Stimulated activated CD4-positive, alpha-beta T cell treated with anti-CD3 and anti-CD28 coated beads, Interleukin-12 subunit alpha, Interleukin-12 subunit beta, amount 100 ng/mL, for 48 hours (primary cell): ENCODE data around the gene RPSA.
"Not testable (repeated sequence)": the region's sequence is repeated elsewhere in the genome, so short reads cannot be mapped to it uniquely, and the experiment has no call there.

ENCODE experiments used
- DNase-seq, 3 donors: peaks; one replicate each; pipeline ENCODE4 v3.0.0-alpha.2; 2020; ENCODE audit warnings: low read depth in 2 of 3, low spot score in 1 of 3

RPSA gene

GRCh38 chr3:39388153-39388552 is 18.4 kb upstream of the RPSA start:
- no peak for DNase-seq

GRCh38 chr3:39388741-39389248 is 17.7 kb upstream of the RPSA start:
- DNase-seq, result no peak

GRCh38 chr3:39390181-39390580 is 16.3 kb upstream of the RPSA start:
- DNase-seq, result no peak

GRCh38 chr3:39396690-39397089 is 9.8 kb upstream of the RPSA start:
- DNase-seq, result no peak

DNA sequence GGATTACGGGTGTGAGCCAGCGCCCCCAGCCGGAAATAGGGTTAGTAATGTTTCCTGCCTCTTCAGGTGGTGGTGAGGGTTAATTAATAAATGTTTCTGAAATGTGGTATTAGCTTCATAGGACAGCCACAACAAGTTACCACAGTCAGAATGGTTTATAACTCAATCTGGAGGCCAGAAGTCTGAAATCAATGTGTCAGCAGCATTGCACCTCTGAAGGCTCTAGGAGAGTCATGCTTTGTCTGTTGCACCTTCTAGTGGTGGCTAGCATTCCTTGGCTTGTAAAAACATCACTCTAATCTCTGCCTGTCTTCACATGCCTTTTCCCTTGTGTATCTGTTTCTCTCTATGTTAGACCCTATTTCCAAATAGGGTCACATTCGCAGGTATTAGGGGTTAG is 7.8 kb upstream of the RPSA start:
- DNase-seq, result no peak

GRCh38 chr3:39401983-39402382 is 4.5 kb upstream of the RPSA start:
- DNase-seq, result no peak

- DNase-seq, result no peak
Observed at GRCh38 chr3:39404943-39405686, 1.4 kb upstream of the RPSA start.

- no peak for DNase-seq
Observed at GRCh38 chr3:39405687-39406367, 693 bp upstream of the RPSA start.

GRCh38 chr3:39407259-39407629 is 724 bp downstream of the RPSA start:
- DNase-seq, result no peak

DNA sequence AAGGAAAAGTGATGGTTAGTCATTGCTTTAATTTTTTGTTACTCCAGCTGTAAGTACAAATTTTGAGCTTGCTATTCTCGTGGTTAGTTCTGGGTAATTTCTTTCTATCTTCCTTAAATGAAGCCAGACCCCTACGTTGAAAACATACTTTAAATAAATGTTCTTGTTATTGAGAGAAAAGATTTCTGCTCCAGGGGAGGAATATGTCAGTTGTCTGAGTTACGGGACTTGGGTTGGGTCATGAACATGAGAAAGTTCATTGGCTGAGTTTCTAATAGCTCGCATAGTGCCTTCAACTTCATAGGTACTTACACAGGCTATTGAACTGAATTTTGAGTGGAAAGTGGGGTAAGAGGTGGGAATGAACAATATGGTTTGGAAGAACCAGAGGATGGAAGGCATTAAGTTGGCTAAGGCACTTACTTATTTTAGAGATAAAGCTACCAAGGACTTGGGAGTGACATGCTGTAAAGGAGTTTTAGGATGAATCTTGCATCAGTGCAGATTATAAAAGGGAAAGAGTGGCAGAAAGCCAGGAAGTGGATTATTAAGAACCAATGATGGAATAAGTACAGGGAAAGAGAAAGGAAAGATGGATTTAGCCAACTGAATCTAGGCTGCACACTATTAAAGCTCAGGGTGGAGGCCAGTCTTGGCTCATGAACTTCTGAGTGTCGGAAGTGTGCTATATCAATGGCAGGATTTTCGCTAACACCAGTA is 1.4 kb downstream of the RPSA start:
- DNase-seq, result no peak

GRCh38 chr3:39408493-39409372 is 2.2 kb downstream of the RPSA start:
- DNase-seq, result peak in 2 of 3 donors; percentile 42 to 60

DNA sequence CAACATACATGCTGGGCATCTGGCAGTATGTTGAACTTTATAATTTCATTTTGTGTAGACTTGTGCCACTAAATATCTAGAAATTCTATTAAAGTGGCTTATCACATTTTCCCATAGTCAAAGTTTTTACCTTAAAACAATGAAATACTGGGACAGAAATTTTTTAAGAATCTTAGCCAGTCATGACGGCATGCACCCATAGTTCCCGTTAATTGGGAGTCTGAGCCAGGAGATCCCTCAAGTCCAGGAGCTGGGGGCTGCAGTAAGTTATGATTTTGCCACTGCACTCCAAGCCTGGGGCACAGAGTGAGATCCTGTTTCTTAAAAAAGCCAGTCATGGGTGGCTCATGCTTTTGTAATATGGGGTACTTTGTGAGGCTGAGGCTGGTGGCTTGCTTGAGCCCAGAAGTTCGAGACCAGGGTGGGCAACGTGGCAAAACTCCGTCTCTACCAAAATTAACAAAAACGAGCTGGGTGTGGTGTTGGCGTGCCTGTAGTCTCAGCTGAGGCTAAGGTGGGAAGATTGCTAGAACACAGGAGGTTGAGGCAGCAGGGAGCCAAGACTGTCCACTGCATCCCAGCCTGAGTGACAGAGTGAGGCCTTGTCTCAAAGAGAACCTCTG is 3.1 kb downstream of the RPSA start:
- DNase-seq, result no peak

DNA sequence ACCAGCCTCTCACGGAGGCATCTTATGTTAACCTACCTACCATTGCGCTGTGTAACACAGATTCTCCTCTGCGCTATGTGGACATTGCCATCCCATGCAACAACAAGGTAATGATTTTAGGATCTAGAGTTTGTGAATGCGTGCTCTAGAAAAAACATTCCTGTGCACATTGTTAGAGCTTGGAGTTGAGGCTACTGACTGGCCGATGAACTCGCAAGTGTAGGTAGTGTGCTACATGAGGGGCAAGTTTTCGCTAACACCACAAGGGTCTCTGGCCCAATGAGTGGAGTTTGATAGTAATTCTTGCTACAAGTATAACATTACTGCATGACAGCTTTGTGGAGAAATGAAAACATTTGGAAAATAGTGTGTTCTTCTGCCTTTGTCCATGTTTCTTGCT is 4.4 kb downstream of the RPSA start:
- no peak for DNase-seq

DNA sequence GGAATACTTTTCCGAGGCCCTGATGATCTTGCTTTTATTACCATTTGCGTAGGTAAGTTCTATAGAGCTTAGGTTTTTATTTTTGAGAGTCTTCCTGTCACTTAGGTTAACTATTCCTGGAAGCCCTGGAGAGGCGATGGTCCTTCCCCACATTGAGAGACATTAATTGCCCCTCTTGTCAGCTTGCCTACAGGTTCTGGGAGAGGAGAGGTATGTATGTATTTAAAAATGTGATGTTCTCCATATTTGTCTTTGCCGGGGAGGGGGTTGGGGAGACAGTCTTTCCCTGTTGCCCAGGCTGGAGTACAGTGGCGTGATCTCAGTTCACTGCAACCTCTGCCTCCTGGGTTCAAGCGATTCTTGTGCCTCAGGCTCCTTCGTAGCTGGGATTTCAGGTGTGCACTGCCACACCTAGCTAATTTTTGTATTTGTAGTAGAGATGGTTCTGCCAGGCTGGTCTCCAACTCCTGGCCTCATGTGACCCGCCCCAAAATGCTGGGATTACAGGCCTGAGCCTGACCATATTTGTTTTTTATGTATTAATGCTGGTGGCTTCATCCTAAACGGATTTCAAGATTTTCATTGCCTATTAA is 6.2 kb downstream of the RPSA start:
- no peak for DNase-seq

DNA sequence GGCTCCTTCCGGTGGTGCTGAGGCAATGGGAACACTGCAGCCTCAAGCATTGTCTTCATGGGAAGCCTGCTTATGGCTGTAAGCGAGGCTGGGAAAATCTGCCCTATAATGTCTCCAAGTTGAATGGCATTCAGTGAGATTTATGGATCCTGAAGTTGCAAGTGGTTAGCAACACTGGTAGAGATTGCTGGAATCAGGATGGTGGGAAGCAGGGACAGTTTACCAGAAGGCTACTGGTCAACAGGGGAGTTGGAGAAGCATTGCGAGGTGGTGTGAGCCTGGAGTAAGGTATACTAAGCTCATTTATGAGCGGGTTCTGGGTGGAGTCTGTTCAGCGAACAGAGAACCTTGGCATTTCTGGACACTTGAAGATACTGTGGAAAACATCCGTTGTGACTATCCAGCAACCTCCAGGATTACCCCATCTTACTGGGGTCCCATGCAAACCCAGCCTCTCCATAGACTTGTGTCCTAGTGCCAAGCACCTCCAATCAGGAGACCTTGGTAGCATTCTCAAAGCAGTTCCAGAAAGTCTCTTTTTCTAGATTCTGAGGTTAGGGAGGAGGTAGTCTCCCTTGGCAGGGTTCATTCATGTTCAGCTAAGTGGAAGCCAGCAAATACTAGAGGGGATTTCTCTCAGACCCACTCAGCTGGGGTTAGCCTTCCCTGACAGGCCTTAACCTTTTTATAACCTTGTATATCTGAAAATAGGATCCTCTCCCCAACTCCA is 7.3 kb downstream of the RPSA start:
- peak in 1 of 3 donors; percentile 13 for DNase-seq

GRCh38 chr3:39414421-39414907 is 7.9 kb downstream of the RPSA start:
- no peak for DNase-seq

GRCh38 chr3:39415302-39415701 is 8.8 kb downstream of the RPSA start:
- peak in 1 of 3 donors; percentile 4 for DNase-seq

DNA sequence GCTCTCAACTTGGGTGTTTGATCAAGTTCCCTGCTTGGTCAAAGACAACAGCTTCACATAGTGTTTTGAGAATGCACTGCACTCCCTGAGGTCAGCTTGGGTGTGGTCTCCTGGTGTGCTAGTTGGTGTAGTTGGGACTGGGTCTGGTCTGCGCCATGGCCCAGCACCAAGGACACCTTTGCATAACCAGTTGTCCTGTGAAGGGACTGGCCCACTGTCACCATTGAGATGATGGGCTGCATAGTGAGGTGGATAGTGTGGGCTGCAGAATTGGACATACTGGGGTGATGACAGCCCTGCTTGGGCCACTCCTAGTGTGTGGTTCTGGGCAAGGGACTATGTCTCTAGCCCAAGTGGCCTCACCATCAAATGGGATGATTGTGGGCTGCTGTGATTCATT is 9.5 kb downstream of the RPSA start:
- DNase-seq, result peak in 1 of 3 donors; percentile 2

- not testable (repeated sequence) for DNase-seq
Observed at GRCh38 chr3:39416998-39417397, 10.5 kb downstream of the RPSA start.
